H9 (cell line): ENCODE measurements around the gene LRIF1. TPM values are rescaled to one million over a fixed set of nuclear protein-coding genes. Genes with fewer than 3 reads are reported as not detected.

Source experiments
- DNase-seq: peaks from one replicate; pipeline ENCODE4 v3.0.0-alpha.2; 2017
- H2AFZ ChIP-seq: one replicate; pipeline ENCODE4 v1.6.1; 2013; ENCODE audit warnings: mild to moderate bottlenecking, low read length, control low read depth, moderate library complexity
- H2AK5ac ChIP-seq: 2 replicates; pipeline ENCODE4 v1.6.1; 2013; ENCODE audit warnings: low read length, control low read depth, mixed read lengths; ENCODE audit not compliant: insufficient read length
- H2BK120ac ChIP-seq: one replicate; pipeline ENCODE4 v1.6.1; 2013; ENCODE audit warnings: low read depth, mild to moderate bottlenecking, low read length, control low read depth, inconsistent platforms; ENCODE audit not compliant: poor library complexity, severe bottlenecking
- H2BK12ac ChIP-seq: 2 replicates; pipeline ENCODE4 v1.6.1; 2013; ENCODE audit warnings: low read length, control low read depth, mixed read lengths, low read depth; ENCODE audit not compliant: insufficient read length
- H2BK15ac ChIP-seq: 2 replicates; pipeline ENCODE4 v1.6.1; 2013; ENCODE audit warnings: low read depth, low read length, control low read depth
- H2BK20ac ChIP-seq: one replicate; pipeline ENCODE4 v1.6.1; 2013; ENCODE audit warnings: low read depth, mild to moderate bottlenecking, low read length, control low read depth, inconsistent platforms; ENCODE audit not compliant: poor library complexity, severe bottlenecking
- H2BK5ac ChIP-seq: 2 replicates; pipeline ENCODE4 v1.6.1; 2013; ENCODE audit warnings: low read length, control low read depth, mixed read lengths; ENCODE audit not compliant: insufficient read length
- H3K14ac ChIP-seq: 2 replicates; pipeline ENCODE4 v1.6.1; 2013; ENCODE audit warnings: low read length, control low read depth; ENCODE audit not compliant: insufficient read depth
- H3K18ac ChIP-seq: 2 replicates; pipeline ENCODE4 v1.6.1; 2013; ENCODE audit warnings: low read depth, mild to moderate bottlenecking, mixed read lengths, low read length, control low read depth; ENCODE audit not compliant: insufficient read length
- H3K23ac ChIP-seq: 2 replicates; pipeline ENCODE4 v1.6.1; 2013; ENCODE audit warnings: low read length, control low read depth, mixed read lengths, low read depth; ENCODE audit not compliant: insufficient read length
- H3K23me2 ChIP-seq: 2 replicates; pipeline ENCODE4 v1.6.1; 2013; ENCODE audit warnings: low read depth, mild to moderate bottlenecking, mixed read lengths, low read length, control low read depth; ENCODE audit not compliant: insufficient read length, poor library complexity, severe bottlenecking
- H3K27ac ChIP-seq: 2 replicates; pipeline ENCODE4 v1.5.1; 2013; ENCODE audit warnings: low read length, control low read depth, mixed read lengths, low read depth; ENCODE audit not compliant: insufficient read length
- H3K27me3 ChIP-seq: 2 replicates; pipeline ENCODE4 v1.6.1; 2013; ENCODE audit warnings: low read length, control low read depth, inconsistent platforms; ENCODE audit not compliant: insufficient read depth
- H3K4ac ChIP-seq: 2 replicates; pipeline ENCODE4 v1.6.1; 2013; ENCODE audit warnings: low read depth, mild to moderate bottlenecking, control low read depth, inconsistent platforms, low read length, moderate library complexity
- H3K4me1 ChIP-seq: 2 replicates; pipeline ENCODE4 v1.6.1; 2013; ENCODE audit warnings: low read length, control low read depth, inconsistent platforms; ENCODE audit not compliant: insufficient read depth
- H3K4me2 ChIP-seq: 2 replicates; pipeline ENCODE4 v1.6.1; 2013; ENCODE audit warnings: low read length, control low read depth, mixed read lengths; ENCODE audit not compliant: insufficient read length, insufficient read depth
- H3K56ac ChIP-seq: 2 replicates; pipeline ENCODE4 v1.6.1; 2013; ENCODE audit warnings: low read depth, mild to moderate bottlenecking, mixed read lengths, low read length, control low read depth; ENCODE audit not compliant: insufficient read length
- H3K79me1 ChIP-seq: 2 replicates; pipeline ENCODE4 v1.6.1; 2013; ENCODE audit warnings: low read depth, mild to moderate bottlenecking, moderate library complexity, low read length, control low read depth, inconsistent platforms; ENCODE audit not compliant: insufficient read depth, poor library complexity, severe bottlenecking
- H3K79me2 ChIP-seq: 2 replicates; pipeline ENCODE4 v1.6.1; 2013; ENCODE audit warnings: low read length, control low read depth, inconsistent platforms; ENCODE audit not compliant: insufficient read depth
- H3K9ac ChIP-seq: 2 replicates; pipeline ENCODE4 v1.6.1; 2013; ENCODE audit warnings: low read length, control low read depth, mixed read lengths; ENCODE audit not compliant: insufficient read length; ENCODE audit errors: extremely low read depth
- H3K9me3 ChIP-seq: one replicate; pipeline ENCODE4 v1.6.1; 2013; ENCODE audit warnings: low read depth, low read length, inconsistent platforms; ENCODE audit not compliant: control insufficient read depth
- H3T11ph ChIP-seq: one replicate; pipeline ENCODE4 v1.6.1; 2013; ENCODE audit warnings: mild to moderate bottlenecking, low read length, control low read depth, inconsistent platforms
- H4K20me1 ChIP-seq: one replicate; pipeline ENCODE4 v1.6.1; 2013; ENCODE audit not compliant: control insufficient read depth, insufficient read length, insufficient read depth
- H4K5ac ChIP-seq: 2 replicates; pipeline ENCODE4 v1.6.1; 2013; ENCODE audit warnings: low read depth, mild to moderate bottlenecking, mixed read lengths, low read length, control low read depth; ENCODE audit not compliant: insufficient read length
- H4K8ac ChIP-seq: replicated peaks from 2 replicates; pipeline ENCODE4 v1.6.1; 2013; ENCODE audit warnings: low read length, control low read depth, mixed read lengths, low read depth; ENCODE audit not compliant: insufficient read length
- H4K91ac ChIP-seq: 2 replicates; pipeline ENCODE4 v1.6.1; 2013; ENCODE audit warnings: low read depth, mild to moderate bottlenecking, moderate library complexity, mixed read lengths, low read length, control low read depth; ENCODE audit not compliant: insufficient read length
- H3K27ac Mint-ChIP-seq, 3 experiments: 2 replicates in 2 of 3; 3 replicates in 1 of 3; pipeline ENCODE4 v1.8.0; 2020 to 2021; ENCODE audit warnings: mixed read lengths in 3 of 3, mild to moderate bottlenecking in 1 of 3, moderate library complexity in 1 of 3
- H3K27me3 Mint-ChIP-seq: 2 replicates; pipeline ENCODE4 v1.8.0; 2021; ENCODE audit warnings: low read depth, mild to moderate bottlenecking, moderate library complexity, mixed read lengths
- H3K36me3 Mint-ChIP-seq, 3 experiments: 2 replicates in 2 of 3; 3 replicates in 1 of 3; pipeline ENCODE4 v1.8.0; 2020 to 2021; ENCODE audit warnings: low read depth in 3 of 3, mixed read lengths in 3 of 3; ENCODE audit not compliant: insufficient read depth in 1 of 3
- H3K4me1 Mint-ChIP-seq, 2 experiments: 2 replicates each; pipeline ENCODE4 v1.8.0; 2020; ENCODE audit warnings: mixed read lengths in 2 of 2
- H3K4me3 Mint-ChIP-seq, 2 experiments: 2 replicates in 1 of 2; 3 replicates in 1 of 2; pipeline ENCODE4 v1.8.0; 2020 to 2021; ENCODE audit warnings: mild to moderate bottlenecking in 2 of 2, mixed read lengths in 2 of 2, moderate library complexity in 1 of 2
- H3K9me3 Mint-ChIP-seq, 2 experiments: 2 replicates in 1 of 2; 3 replicates in 1 of 2; pipeline ENCODE4 v1.8.0; 2020; ENCODE audit warnings: mild to moderate bottlenecking in 2 of 2, mixed read lengths in 2 of 2, moderate library complexity in 1 of 2
- WGBS: extraction: QIAGEN DNeasy Blood & Tissue Kit; methylation state at CpG from one replicate; pipeline ENCODE4 v1.1.7; 2013; ENCODE audit warnings: missing lambda C conversion rate, low lambda C conversion rate, mixed read lengths; ENCODE audit not compliant: insufficient read length; ENCODE audit errors: extremely low coverage; 5-methylcytosine and 5-hydroxymethylcytosine counted together
- total RNA-seq: library from RNA; stranded (reverse); gene quantifications from 2 replicates; pipeline ENCODE4 v1.2.1, GENCODE V29; 2021
- TF ChIP-seq, protein P1 (sequence below): fragments of 200-600 bp; sonication (generic); conservative IDR thresholded peaks from 3 replicates; pipeline ENCODE4 v1.8.0; 2021; ENCODE audit warnings: antibody characterized with exemption, mild to moderate bottlenecking

LRIF1 gene
- total RNA-seq, 1 experiment from 2014 or later = 13.6 TPM

DNA sequence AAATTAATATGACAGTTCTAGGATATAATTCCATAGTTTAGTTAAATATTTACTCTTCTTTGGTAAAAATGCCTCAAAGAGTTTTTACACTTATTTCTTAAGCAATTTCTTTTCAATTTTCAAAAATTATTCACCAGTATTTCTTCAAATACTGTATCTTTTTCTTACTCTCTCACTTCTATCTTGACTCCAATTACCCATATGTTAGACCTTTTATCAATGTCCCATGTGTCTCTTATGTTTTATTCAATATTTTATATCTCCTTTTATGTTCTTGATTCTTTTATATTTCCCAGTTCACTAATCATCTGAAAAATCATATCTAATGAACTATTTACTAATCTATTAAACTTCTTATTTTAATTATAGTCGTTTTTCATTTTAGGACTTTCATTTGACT, 11.5 kb upstream of the LRIF1 start:
- no peak overlapping the region for H3K27ac ChIP-seq
- no peak overlapping the region for H3K27ac Mint-ChIP-seq
- TF ChIP-seq, protein P1, sequence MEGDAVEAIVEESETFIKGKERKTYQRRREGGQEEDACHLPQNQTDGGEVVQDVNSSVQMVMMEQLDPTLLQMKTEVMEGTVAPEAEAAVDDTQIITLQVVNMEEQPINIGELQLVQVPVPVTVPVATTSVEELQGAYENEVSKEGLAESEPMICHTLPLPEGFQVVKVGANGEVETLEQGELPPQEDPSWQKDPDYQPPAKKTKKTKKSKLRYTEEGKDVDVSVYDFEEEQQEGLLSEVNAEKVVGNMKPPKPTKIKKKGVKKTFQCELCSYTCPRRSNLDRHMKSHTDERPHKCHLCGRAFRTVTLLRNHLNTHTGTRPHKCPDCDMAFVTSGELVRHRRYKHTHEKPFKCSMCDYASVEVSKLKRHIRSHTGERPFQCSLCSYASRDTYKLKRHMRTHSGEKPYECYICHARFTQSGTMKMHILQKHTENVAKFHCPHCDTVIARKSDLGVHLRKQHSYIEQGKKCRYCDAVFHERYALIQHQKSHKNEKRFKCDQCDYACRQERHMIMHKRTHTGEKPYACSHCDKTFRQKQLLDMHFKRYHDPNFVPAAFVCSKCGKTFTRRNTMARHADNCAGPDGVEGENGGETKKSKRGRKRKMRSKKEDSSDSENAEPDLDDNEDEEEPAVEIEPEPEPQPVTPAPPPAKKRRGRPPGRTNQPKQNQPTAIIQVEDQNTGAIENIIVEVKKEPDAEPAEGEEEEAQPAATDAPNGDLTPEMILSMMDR = no peak
- H3K23me2 ChIP-seq = no peaks in the 10 kb centered on the region
- H4K91ac ChIP-seq = no peak overlapping the region
- H3K56ac ChIP-seq = no peak overlapping the region
- H2BK12ac ChIP-seq = no peak overlapping the region
- DNase-seq = no peak
- H3T11ph ChIP-seq = no peak overlapping the region
- no peak overlapping the region for H3K4ac ChIP-seq
- H3K9me3 Mint-ChIP-seq = peaks cover 58 to 62% of the 10 kb centered on the region in 2 experiments
- no peak overlapping the region for H4K5ac ChIP-seq
- H3K4me1 ChIP-seq = no peaks in the 10 kb centered on the region
- no peak overlapping the region for H3K14ac ChIP-seq
- H2BK20ac ChIP-seq = no peak overlapping the region
- no peak overlapping the region for H2BK15ac ChIP-seq
- whole genome bisulfite sequencing = 100% methylated on average over 1 of the region's 1 CpG
- peaks cover 17% of the 10 kb centered on the region for H3K27me3 Mint-ChIP-seq
- H2BK120ac ChIP-seq = no peak overlapping the region
- no peaks in the 10 kb centered on the region for H4K20me1 ChIP-seq
- no peak overlapping the region for H3K18ac ChIP-seq
- H2AFZ ChIP-seq = no peak overlapping the region
- no peak overlapping the region for H3K9ac ChIP-seq
- no peaks in the 10 kb centered on the region for H3K36me3 Mint-ChIP-seq
- no peak overlapping the region for H2AK5ac ChIP-seq
- H3K4me3 Mint-ChIP-seq = no peak overlapping the region
- no peaks in the 10 kb centered on the region for H3K4me1 Mint-ChIP-seq
- H3K27me3 ChIP-seq = no peaks in the 10 kb centered on the region
- no peak overlapping the region for H3K23ac ChIP-seq
- H3K4me2 ChIP-seq = no peak overlapping the region
- H2BK5ac ChIP-seq = no peak overlapping the region
- no peaks in the 10 kb centered on the region for H3K79me1 ChIP-seq
- H3K9me3 ChIP-seq = no peaks in the 10 kb centered on the region
- no peak overlapping the region for H4K8ac ChIP-seq
- no peaks in the 10 kb centered on the region for H3K79me2 ChIP-seq
